Activated CD4-positive, alpha-beta T cell treated with anti-CD3 and anti-CD28 coated beads for 48 hours (primary cell): Measurements from ENCODE around the gene CAMK1.
"Not testable (repeated sequence)": the region's sequence is repeated elsewhere in the genome, so short reads cannot be mapped to it uniquely, and the experiment has no call there.

Experiments used
- DNase-seq: peaks from one replicate; pipeline ENCODE4 v3.0.0-alpha.2; 2020

CAMK1 gene

GRCh38 chr3:9792405-9793160, 22.8 kb upstream of the CAMK1 start, which contains the start of the genes ARPC4 and TADA3:
ARPC4 (plus strand) TSS chr3:9793082; CDS start chr3:9793122, 40 bp downstream.
TADA3 (minus strand) TSS chr3:9792473; CDS start chr3:9791466, 1,007 bp downstream.
- DNase-seq: peak; percentile 92

- no peak for DNase-seq
These were observed 22.1 kb upstream of the CAMK1 start for GRCh38 chr3:9791790-9792404.

GRCh38 chr3:9791127-9791526, 21.4 kb upstream of the CAMK1 start:
- DNase-seq: no peak

- peak; percentile 58 for DNase-seq
These were observed 18.0 kb upstream of the CAMK1 start for GRCh38 chr3:9787714-9788113.

- peak; percentile 53 for DNase-seq
These were observed 17.3 kb upstream of the CAMK1 start for GRCh38 chr3:9786825-9787669.

GRCh38 chr3:9786209-9786739, 16.5 kb upstream of the CAMK1 start:
- DNase-seq: no peak

- DNase-seq: no peak
These were observed 15.9 kb upstream of the CAMK1 start for GRCh38 chr3:9785602-9786001.

GRCh38 chr3:9784965-9785364, 15.2 kb upstream of the CAMK1 start:
- no peak for DNase-seq

GRCh38 chr3:9783954-9784353, 14.2 kb upstream of the CAMK1 start:
- no peak for DNase-seq

GRCh38 chr3:9782770-9783169, 13.0 kb upstream of the CAMK1 start:
- DNase-seq: no peak

- DNase-seq: no peak
These were observed 12.3 kb upstream of the CAMK1 start for GRCh38 chr3:9781978-9782603.

- no peak for DNase-seq
These were observed 11.8 kb upstream of the CAMK1 start for GRCh38 chr3:9781551-9781950.

- DNase-seq: no peak
These were observed 11.2 kb upstream of the CAMK1 start for GRCh38 chr3:9780910-9781309.

- DNase-seq: peak; percentile 23
These were observed 10.7 kb upstream of the CAMK1 start for GRCh38 chr3:9780458-9780812.

GRCh38 chr3:9779721-9780457, 10.1 kb upstream of the CAMK1 start:
- DNase-seq: peak; percentile 37

- no peak for DNase-seq
These were observed 9.4 kb upstream of the CAMK1 start for GRCh38 chr3:9779075-9779593.

GRCh38 chr3:9778143-9779074, 8.7 kb upstream of the CAMK1 start:
- peak; percentile 82 for DNase-seq

- DNase-seq: peak; percentile 39
These were observed 7.9 kb upstream of the CAMK1 start for GRCh38 chr3:9777694-9778021.

GRCh38 chr3:9776896-9777693, 7.3 kb upstream of the CAMK1 start:
- DNase-seq: peak; percentile 37

GRCh38 chr3:9771007-9771406, 1.3 kb upstream of the CAMK1 start:
- DNase-seq: not testable (repeated sequence)
